Activated CD8-positive, alpha-beta memory T cell treated with anti-CD3 and anti-CD28 coated beads, Interleukin-2, amount 50 U/mL, for 24 hours (primary cell): Measurements from ENCODE around the gene PROKR1.
"Not testable (repeated sequence)": the region's sequence is repeated elsewhere in the genome, so short reads cannot be mapped to it uniquely, and the experiment has no call there.

Experiments used
- DNase-seq: peaks from one replicate; pipeline ENCODE4 v3.0.0-alpha.2; 2020; ENCODE audit errors: extremely low read depth

Gene PROKR1

GRCh38 chr2:68658266-68658665 is 14.9 kb downstream of the PROKR1 start:
- DNase-seq, result no peak

GRCh38 chr2:68659081-68659480 is 15.7 kb downstream of the PROKR1 start:
- no peak for DNase-seq

GRCh38 chr2:68660658-68661057 is 17.3 kb downstream of the PROKR1 start:
- no peak for DNase-seq

DNA sequence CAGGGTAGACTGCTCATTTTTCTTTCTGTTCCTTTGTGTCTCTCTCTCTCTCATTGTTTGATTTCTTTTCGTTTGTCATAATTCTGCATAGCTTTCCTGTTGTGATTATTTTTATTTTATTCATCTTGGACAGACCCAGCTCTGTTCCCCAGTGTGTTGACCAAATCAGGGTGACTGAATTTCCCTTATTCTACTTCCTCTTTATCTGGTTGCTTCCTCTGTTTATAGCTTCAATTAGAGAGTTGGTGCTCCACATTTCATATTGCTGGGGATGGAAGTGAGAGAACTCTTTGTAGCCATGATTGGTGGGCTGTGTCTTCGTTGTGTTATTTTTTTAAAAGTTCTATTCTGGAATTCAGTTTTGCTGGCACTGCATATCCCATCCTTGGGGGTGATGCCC is 19.1 kb downstream of the PROKR1 start:
- no peak for DNase-seq

DNA sequence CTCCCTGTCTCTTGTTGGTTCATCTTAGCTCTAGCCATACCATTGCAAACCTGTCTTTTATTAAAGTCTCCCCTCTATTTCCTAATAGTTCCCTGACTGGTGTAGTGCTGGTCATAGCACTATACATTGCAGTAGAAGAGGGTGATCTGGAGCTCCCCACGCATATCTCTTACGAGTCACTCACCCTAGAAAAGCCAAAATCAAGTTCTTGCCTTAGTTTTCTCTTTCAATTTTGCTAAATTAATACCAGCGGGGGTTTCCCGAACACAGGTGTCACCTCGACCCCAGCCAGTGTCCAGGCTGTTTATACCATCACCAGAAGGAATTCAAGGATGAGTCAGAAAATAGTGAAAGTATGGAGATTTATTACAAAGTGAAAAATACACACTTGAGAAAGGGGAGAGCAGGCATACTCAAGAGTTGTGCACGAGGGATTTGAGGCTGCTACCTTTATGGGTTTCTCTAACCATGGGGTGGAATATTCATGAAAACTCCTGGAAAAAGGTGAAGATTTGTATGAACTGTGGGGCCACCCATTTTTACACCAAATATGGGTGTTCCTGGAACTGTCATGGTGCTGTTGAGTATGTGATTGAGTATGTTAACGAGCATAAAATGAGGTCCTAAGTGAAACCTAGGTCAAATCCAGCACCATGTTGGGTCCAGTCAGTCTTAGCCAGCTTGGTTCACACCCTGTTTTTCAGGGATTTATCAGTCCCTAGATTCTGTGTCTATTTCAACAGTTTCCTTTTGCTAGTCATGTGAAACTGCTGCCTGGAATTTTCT is 20.2 kb downstream of the PROKR1 start:
- no peak for DNase-seq

DNA sequence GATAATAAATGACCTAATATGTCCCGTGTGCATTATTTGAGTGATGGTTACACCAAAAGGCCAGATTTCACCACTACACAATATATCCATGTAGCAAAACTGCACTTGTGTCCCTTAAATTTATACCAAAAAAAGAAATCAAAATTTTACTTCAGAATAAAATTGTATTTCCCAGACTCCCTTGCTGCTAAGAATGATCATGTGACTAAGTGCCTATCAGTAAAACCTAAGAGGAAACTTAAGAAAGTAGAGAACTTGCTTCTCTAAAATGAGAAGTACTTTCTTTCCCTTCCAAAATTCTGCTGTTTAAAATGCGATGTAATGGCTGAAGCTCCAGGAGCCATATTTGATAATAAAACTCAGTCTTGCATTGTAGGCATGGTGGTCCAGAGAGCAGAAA is 24.0 kb downstream of the PROKR1 start:
- no peak for DNase-seq

DNA sequence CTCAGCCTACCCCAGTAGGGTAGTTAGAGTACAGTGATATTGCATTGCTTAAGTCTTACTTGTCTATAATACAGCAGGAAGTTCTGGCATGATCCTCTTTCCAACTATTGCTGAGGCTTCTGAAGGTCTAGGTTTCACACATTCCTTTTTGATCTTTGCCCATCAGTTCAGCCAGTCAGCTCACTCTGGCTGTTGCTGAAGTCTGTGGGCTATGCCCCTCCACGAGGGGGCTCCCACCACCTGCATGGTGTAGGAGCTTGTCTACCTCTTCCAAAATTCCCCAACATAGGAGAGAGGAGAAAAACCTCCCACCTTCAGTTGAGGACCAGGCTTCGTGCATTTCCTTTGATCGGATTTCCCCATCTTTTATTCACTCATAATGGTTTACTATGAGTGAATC is 26.3 kb downstream of the PROKR1 start:
- DNase-seq, result no peak

GRCh38 chr2:68671961-68672360 is 28.6 kb downstream of the PROKR1 start:
- no peak for DNase-seq

DNA sequence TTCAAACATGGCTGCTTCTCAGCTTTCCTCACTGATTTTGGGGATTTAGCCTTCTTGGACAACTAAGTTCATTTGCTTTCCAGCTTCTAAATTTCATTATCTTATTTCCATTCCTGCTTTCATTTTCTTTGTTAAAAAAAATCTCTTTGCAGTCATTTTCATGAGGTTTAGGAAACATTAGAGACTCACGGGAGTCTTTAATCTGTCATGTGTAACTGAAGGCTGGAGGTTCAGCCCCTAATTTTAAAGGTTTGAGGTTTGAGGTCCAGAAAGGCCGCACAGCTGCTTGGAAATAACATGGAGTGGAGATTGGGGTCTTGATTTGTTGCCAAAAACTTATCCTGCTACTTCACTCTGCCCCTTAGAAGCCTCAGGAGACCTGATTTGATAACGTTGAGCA is 30.3 kb downstream of the PROKR1 start:
- no peak for DNase-seq

- DNase-seq, result no peak
These were observed 32.1 kb downstream of the PROKR1 start for GRCh38 chr2:68675470-68675869.

GRCh38 chr2:68677837-68678236 is 34.5 kb downstream of the PROKR1 start:
- DNase-seq, result not testable (repeated sequence)

DNA sequence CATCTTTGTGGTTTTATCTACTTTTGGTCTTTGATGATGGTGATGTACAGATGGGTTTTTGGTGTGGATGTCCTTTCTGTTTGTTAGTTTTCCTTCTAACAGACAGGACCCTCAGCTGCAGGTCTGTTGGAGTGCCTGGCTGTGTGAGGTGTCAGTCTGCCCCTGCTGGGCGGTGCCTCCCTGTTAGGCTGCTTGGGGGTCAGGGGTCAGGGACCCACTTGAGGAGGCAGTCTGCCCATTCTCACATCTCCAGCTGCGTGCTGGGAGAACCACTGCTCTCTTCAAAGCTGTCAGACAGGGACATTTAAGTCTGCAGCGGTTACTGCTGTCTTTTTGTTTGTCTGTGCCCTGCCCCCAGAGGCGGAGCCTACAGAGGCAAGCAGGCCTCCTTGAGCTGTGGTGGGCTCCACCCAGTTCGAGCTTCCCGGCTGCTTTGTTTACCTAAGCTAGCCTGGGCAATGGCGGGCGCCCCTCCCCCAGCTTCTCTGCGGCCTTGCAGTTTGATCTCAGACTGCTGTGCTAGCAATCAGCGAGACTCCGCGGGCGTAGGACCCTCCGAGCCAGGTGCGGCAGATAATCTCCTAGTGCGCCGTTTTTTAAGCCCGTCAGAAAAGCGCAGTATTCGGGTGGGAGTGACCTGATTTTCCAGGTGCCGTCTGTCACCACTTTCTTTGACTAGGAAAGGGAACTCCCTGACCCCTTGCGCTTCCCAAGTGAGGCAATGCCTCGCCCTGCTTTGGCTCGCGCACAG is 36.0 kb downstream of the PROKR1 start:
- DNase-seq, result not testable (repeated sequence)

DNA sequence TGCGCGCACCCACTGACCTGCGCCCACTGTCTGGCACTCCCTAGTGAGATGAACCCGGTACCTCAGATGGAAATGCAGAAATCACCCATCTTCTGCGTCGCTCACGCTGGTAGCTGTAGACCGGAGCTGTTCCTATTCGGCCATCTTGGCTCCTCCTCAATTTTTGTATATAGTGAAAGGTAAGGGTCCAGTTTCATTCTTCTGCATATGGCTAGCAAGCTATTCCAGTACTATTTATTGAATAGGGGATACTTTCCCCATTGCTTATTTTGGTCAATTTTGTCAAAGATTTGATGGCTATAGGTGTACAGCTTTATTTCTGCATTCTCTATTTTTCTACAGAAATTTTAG is 36.5 kb downstream of the PROKR1 start:
- DNase-seq, result not testable (repeated sequence)

DNA sequence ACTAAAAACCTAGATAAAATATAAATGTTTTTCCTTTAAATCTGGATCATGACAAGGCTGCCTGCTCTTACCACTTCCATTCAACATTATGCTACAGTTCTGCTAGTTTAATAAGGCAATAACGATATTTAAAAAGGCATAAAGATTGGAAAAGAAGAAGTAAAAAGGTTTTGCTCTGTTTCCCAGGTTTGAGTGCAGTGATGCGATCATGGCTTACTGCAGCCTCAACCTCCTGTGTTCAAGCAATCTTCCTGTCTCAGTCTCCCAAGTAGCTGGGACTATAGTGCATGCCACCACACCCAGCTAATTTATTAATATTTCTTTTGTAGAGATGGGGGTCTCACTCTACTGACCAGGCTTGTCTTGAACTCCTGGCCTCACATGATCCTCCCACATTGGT is 40.8 kb downstream of the PROKR1 start:
- no peak for DNase-seq

- DNase-seq, result no peak
These were observed 42.8 kb downstream of the PROKR1 start for GRCh38 chr2:68686178-68686577.

- no peak for DNase-seq
These were observed 43.6 kb downstream of the PROKR1 start for GRCh38 chr2:68687018-68687417.

- no peak for DNase-seq
These were observed 46.5 kb downstream of the PROKR1 start for GRCh38 chr2:68689553-68690537.

- DNase-seq, result no peak
These were observed 47.5 kb downstream of the PROKR1 start for GRCh38 chr2:68690851-68691250.

DNA sequence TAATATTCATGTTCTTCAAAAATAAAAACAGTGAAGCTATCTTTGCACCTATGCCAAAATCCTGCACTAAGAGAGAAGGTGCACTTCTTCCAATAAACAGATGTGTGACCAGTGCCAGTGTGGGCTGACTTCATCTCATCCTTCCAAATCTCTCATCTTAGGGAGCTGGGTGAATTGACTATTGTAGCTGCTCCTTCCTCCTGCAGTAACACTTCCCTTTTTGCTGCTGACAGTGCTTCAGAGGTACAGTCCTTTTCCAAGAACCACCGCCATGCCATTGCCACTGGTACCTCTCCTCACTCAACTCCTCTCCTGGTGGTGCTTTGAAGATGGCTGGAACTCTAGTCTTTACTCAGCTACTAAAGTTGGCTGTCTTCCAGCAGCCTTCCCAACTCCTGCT is 49.1 kb downstream of the PROKR1 start:
- DNase-seq, result no peak

- no peak for DNase-seq
These were observed 50.6 kb downstream of the PROKR1 start for GRCh38 chr2:68693951-68694350.

GRCh38 chr2:68695971-68696370 is 52.6 kb downstream of the PROKR1 start:
- no peak for DNase-seq

GRCh38 chr2:68696554-68696953 is 53.2 kb downstream of the PROKR1 start:
- no peak for DNase-seq
